Measurements from ENCODE around the gene ACSF3. TPM values are rescaled to one million over a fixed set of nuclear protein-coding genes. Genes with fewer than 3 reads are reported as not detected.
"Not testable (repeated sequence)": the region's sequence is repeated elsewhere in the genome, so short reads cannot be mapped to it uniquely, and the experiment has no call there.

The ACSF3 gene
- total RNA-seq, 1 experiment from 2014 or later = 74.5 TPM

GRCh38 chr16:89092013-89092412 lies 1.6 kb upstream of the ACSF3 start:
- ChIA-PET RAD21 (ENCODE audit: low non-redundant PET in 1 of 2, low total read pairs in 2 of 2, uncharacterized antibody in 2 of 2, unreplicated experiment in 2 of 2) (no interaction called here), CTCF (no interaction called here), POLR2A (no interaction called here)
- H3K27me3 ChIP-seq (ENCODE audit: insufficient read depth, low read length) = peaks cover 22% of the 10 kb centered on the region; the same call in 1 of the 2 replicates
- no peak for ATAC-seq
- no peak overlapping the region for H3K4me2 ChIP-seq (ENCODE audit: low read length)
- H3K36me3 ChIP-seq (ENCODE audit: control insufficient read depth in 1 of 2, insufficient read depth in 2 of 2, low read length in 2 of 2) = no peaks in the 10 kb centered on the region; a peak in 1 of 4 replicates
- intact Hi-C loops (cut with micrococcal nuclease) = no loop called here
- H3K9me3 ChIP-seq (ENCODE audit: control insufficient read depth in 1 of 2, insufficient read depth in 1 of 2, low read depth in 1 of 2, low read length in 2 of 2) = no peaks in the 10 kb centered on the region
- H3K4me3 ChIP-seq (replicated peaks in 1 of 2; ENCODE audit: low read depth in 1 of 2, low read length in 2 of 2) = no peak overlapping the region
- H3K79me2 ChIP-seq (ENCODE audit: insufficient read depth, low read length) = peaks cover 31% of the 10 kb centered on the region
- BruUV-seq (replicated peaks) = no TSS peak
- no peaks in the 10 kb centered on the region for H3K9me2 ChIP-seq (ENCODE audit: insufficient read depth)
- no peak overlapping the region for H3K27ac ChIP-seq (ENCODE audit: low read depth, low read length)
- no peak for TF ChIP-seq ELF1 (IDR thresholded peaks at IDR 0.05; ENCODE audit: borderline replicate concordance, low read depth)
- TF ChIP-seq EZH2 (IDR thresholded peaks at IDR 0.05) = no peak
- TF ChIP-seq, protein P1, sequence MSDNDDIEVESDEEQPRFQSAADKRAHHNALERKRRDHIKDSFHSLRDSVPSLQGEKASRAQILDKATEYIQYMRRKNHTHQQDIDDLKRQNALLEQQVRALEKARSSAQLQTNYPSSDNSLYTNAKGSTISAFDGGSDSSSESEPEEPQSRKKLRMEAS (IDR thresholded peaks at IDR 0.05) = no peak
- TF ChIP-seq FOSL1 (IDR thresholded peaks at IDR 0.05; ENCODE audit: low read depth) = no peak
- TF ChIP-seq POLR2A (IDR thresholded peaks at IDR 0.05; ENCODE audit: borderline replicate concordance, extremely low read depth, insufficient read depth, insufficient read length) = no peak
- no peak for TF ChIP-seq EGR1 (IDR thresholded peaks at IDR 0.05; ENCODE audit: low read depth)
- no peak for TF ChIP-seq RAD21 (IDR thresholded peaks at IDR 0.05; ENCODE audit: low read depth)
- TF ChIP-seq CEBPB (IDR thresholded peaks at IDR 0.05; ENCODE audit: low read depth) = no peak
- TF ChIP-seq TCF7L2 (IDR thresholded peaks at IDR 0.05; ENCODE audit: borderline replicate concordance, extremely low read depth, insufficient read depth, insufficient read length) = no peak
- H3K4me1 ChIP-seq (ENCODE audit: control insufficient read depth in 1 of 2, insufficient read depth in 2 of 2, low read length in 2 of 2) = peaks cover 10 to 14% of the 10 kb centered on the region in 2 experiments; a peak in 3 of 4 replicates
- no peak overlapping the region for H2AFZ ChIP-seq (ENCODE audit: low read depth, low read length, poor library complexity, severe bottlenecking)
- H3K9ac ChIP-seq (ENCODE audit: low read length) = no peak overlapping the region
- DNase-seq (ENCODE audit: low read depth, low spot score) = no peak
- no peaks in the 10 kb centered on the region for H4K20me1 ChIP-seq (ENCODE audit: insufficient read depth)

DNA sequence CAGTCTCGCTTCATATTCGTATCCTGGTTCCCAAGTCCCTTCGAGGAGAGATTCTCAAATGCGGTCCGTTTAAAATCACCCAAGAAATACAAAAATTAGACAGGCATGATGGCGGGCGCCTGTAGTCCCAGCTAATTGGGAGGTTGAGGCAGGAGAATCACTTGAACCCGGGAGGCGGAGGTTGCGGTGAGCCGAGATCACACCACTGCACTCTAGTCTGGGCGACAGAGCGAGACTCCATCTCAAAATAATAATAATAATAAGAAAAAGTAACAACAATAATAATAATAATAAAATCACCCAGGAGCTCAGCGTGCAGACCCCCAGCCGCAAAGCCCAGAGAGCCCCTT lies 425 bp upstream of the ACSF3 start:
- H2AFZ ChIP-seq (ENCODE audit: low read depth, low read length, poor library complexity, severe bottlenecking); RAD21 ChIA-PET (ENCODE audit: low non-redundant PET in 1 of 2, low total read pairs in 2 of 2, uncharacterized antibody in 2 of 2, unreplicated experiment in 2 of 2); H4K20me1 ChIP-seq (ENCODE audit: insufficient read depth); ATAC-seq; H3K9me2 ChIP-seq (ENCODE audit: insufficient read depth); H3K36me3 ChIP-seq (ENCODE audit: control insufficient read depth in 1 of 2, insufficient read depth in 2 of 2, low read length in 2 of 2); H3K9me3 ChIP-seq (ENCODE audit: control insufficient read depth in 1 of 2, insufficient read depth in 1 of 2, low read depth in 1 of 2, low read length in 2 of 2); intact Hi-C loops (cut with micrococcal nuclease); DNase-seq (ENCODE audit: low read depth, low spot score): not testable (repeated sequence)
- Histone ChIP-seq H3K27me3 (ENCODE audit: insufficient read depth, low read length) (peaks cover 22% of the 10 kb centered on the region; the same call in 1 of the 2 replicates), H3K4me2 (ENCODE audit: low read length) (peak overlapping the region; percentile 94), H3K4me3 (replicated peaks in 1 of 2; ENCODE audit: low read depth in 1 of 2, low read length in 2 of 2) (peak overlapping the region; percentile 83 to 96), H3K4me1 (ENCODE audit: control insufficient read depth in 1 of 2, insufficient read depth in 2 of 2, low read length in 2 of 2) (peaks cover 10 to 22% of the 10 kb centered on the region in 2 experiments; a peak in 3 of 4 replicates), H3K9ac (ENCODE audit: low read length) (peak overlapping the region; percentile 80), H3K79me2 (ENCODE audit: insufficient read depth, low read length) (peaks cover 43% of the 10 kb centered on the region), H3K27ac (ENCODE audit: low read depth, low read length) (peak overlapping the region; percentile 79; the same call in 1 of the 2 replicates)
- ChIA-PET CTCF (interaction anchor here (1.3 kb wide), 1 partner anchor 152 kb away, joined by 3 read pairs; no protein-coding TSS in a partner anchor), POLR2A (interaction anchor here (1.4 kb wide), 2 partner anchors 40 to 470 kb away, joined by 3 to 7 read pairs; no protein-coding TSS in a partner anchor)
- TSS peak; percentile 85 for BruUV-seq (replicated peaks)
